ENCODE results near the gene LUZP4. TPM values are rescaled to one million over a fixed set of nuclear protein-coding genes. Genes with fewer than 3 reads are reported as not detected.

The LUZP4 gene
- total RNA-seq, 2 experiments from 2014 or later: not detected

DNA sequence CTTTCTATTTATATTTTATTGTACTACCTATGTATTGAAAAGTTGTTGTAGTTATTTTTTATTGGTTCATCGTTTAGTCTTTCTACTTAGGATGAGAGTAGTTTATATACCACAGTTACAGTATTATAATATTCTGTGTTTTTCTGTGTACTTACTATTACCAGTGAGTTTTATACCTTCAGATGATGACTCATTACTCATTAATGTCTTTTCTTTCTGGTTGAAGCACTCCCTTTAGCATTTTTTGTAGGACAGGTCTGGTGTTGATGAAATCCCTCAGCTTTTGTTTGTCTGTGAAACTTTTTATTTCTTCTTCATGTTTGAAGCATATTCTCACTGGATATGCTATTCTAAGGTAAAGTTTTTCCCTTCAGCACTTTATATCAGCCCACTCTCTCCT lies 7.7 kb downstream of the LUZP4 start:
- Histone ChIP-seq H2AFZ (ENCODE audit: low read length) (no peak overlapping the region), H3K79me2 (ENCODE audit: insufficient read depth, low read depth, low read length) (no peaks in the 10 kb centered on the region), H3K27ac (ENCODE audit: low read depth, low read length, poor library complexity, severe bottlenecking) (no peak overlapping the region), H3K36me3 (ENCODE audit: insufficient read depth, low read length) (no peaks in the 10 kb centered on the region), H3K4me1 (ENCODE audit: insufficient read depth, low read length, poor library complexity, severe bottlenecking) (no peaks in the 10 kb centered on the region), H4K20me1 (ENCODE audit: insufficient read depth, low read length) (no peaks in the 10 kb centered on the region), H3K4me2 (ENCODE audit: low read length) (no peak overlapping the region), H3K9me3 (ENCODE audit: low read length) (no peaks in the 10 kb centered on the region), H3K9me2 (ENCODE audit: insufficient read depth, low read length) (no peaks in the 10 kb centered on the region), H3K4me3 (ENCODE audit: low read depth, low read length, poor library complexity, severe bottlenecking) (no peak overlapping the region)
- DNase-seq (ENCODE audit: low spot score): no peak
- TF ChIP-seq EZH2phosphoT487 (IDR thresholded peaks at IDR 0.05; ENCODE audit: borderline replicate concordance, low read depth, low read length) (no peak), CTCF (conservative IDR thresholded peaks at IDR 0.05; ENCODE audit: low read length) (no peak)
- ChIA-PET POLR2A (no interaction called here), CTCF (ENCODE audit: unreplicated experiment) (no interaction called here)
- no TSS peak for BruUV-seq (replicated peaks)
- intact Hi-C loops (cut with micrococcal nuclease; ENCODE audit: unreplicated experiment): no loop called here

- DNase-seq (ENCODE audit: low spot score): no peak
- H3K4me2 ChIP-seq (ENCODE audit: low read length): no peak overlapping the region
- no peaks in the 10 kb centered on the region for H3K9me2 ChIP-seq (ENCODE audit: insufficient read depth, low read length)
- no peaks in the 10 kb centered on the region for H3K36me3 ChIP-seq (ENCODE audit: insufficient read depth, low read length)
- ChIA-PET CTCF (ENCODE audit: unreplicated experiment) (no interaction called here), POLR2A (no interaction called here)
- H3K79me2 ChIP-seq (ENCODE audit: insufficient read depth, low read depth, low read length): no peaks in the 10 kb centered on the region
- H3K4me3 ChIP-seq (ENCODE audit: low read depth, low read length, poor library complexity, severe bottlenecking): no peak overlapping the region
- TF ChIP-seq CTCF (conservative IDR thresholded peaks at IDR 0.05; ENCODE audit: low read length): no peak
- no peak for TF ChIP-seq EZH2phosphoT487 (IDR thresholded peaks at IDR 0.05; ENCODE audit: borderline replicate concordance, low read depth, low read length)
- no TSS peak for BruUV-seq (replicated peaks)
- intact Hi-C loops (cut with micrococcal nuclease; ENCODE audit: unreplicated experiment): no loop called here
- no peaks in the 10 kb centered on the region for H3K4me1 ChIP-seq (ENCODE audit: insufficient read depth, low read length, poor library complexity, severe bottlenecking)
- no peak overlapping the region for H2AFZ ChIP-seq (ENCODE audit: low read length)
- no peaks in the 10 kb centered on the region for H3K9me3 ChIP-seq (ENCODE audit: low read length)
- H3K27ac ChIP-seq (ENCODE audit: low read depth, low read length, poor library complexity, severe bottlenecking): no peak overlapping the region
- no peaks in the 10 kb centered on the region for H4K20me1 ChIP-seq (ENCODE audit: insufficient read depth, low read length)
These were observed 21.6 kb downstream of the LUZP4 start for GRCh38 chrX:115311139-115311538.

- POLR2A ChIA-PET: no interaction called here
- Histone ChIP-seq H3K36me3 (ENCODE audit: insufficient read depth, low read length) (no peaks in the 10 kb centered on the region), H2AFZ (ENCODE audit: low read length) (no peak overlapping the region), H4K20me1 (ENCODE audit: insufficient read depth, low read length) (no peaks in the 10 kb centered on the region), H3K9me3 (ENCODE audit: low read length) (no peaks in the 10 kb centered on the region), H3K4me2 (ENCODE audit: low read length) (no peak overlapping the region), H3K27ac (ENCODE audit: low read depth, low read length, poor library complexity, severe bottlenecking) (no peak overlapping the region), H3K4me3 (ENCODE audit: low read depth, low read length, poor library complexity, severe bottlenecking) (no peak overlapping the region), H3K9me2 (ENCODE audit: insufficient read depth, low read length) (no peaks in the 10 kb centered on the region), H3K79me2 (ENCODE audit: insufficient read depth, low read depth, low read length) (no peaks in the 10 kb centered on the region), H3K4me1 (ENCODE audit: insufficient read depth, low read length, poor library complexity, severe bottlenecking) (no peaks in the 10 kb centered on the region)
- TF ChIP-seq CTCF (conservative IDR thresholded peaks at IDR 0.05; ENCODE audit: low read length) (no peak), EZH2phosphoT487 (IDR thresholded peaks at IDR 0.05; ENCODE audit: borderline replicate concordance, low read depth, low read length) (no peak)
- intact Hi-C loops (cut with micrococcal nuclease; ENCODE audit: unreplicated experiment): no loop called here
- no peak for DNase-seq (ENCODE audit: low spot score)
- no TSS peak for BruUV-seq (replicated peaks)
- CTCF ChIA-PET (ENCODE audit: unreplicated experiment): no interaction called here
These were observed 22.1 kb downstream of the LUZP4 start for GRCh38 chrX:115311601-115312001.
